Measurements from ENCODE around the gene SEC14L2.

DNA sequence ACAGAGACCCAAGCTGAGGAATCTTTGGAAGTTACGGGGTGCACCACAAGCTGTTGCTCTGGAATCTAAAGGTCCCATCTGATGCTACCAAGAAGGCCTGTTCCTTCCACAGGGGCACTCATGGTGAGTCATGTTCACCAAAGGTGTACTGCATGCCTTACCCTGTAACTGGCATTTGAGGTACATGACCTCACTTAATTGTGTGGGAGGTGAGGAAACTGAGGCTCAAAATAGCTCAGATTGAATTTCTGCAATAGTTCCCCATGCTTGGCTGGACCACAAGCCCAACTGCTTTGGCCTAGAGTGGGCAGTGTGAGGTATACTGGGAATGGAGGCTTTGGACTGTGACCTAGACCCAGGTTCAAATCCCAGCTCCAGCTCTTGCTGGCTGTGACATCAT is 37.0 kb downstream of the SEC14L2 start:
- no peak for TF ChIP-seq FOS (IDR thresholded peaks at IDR 0.05; ENCODE audit: low read depth, low read length)
- TF ChIP-seq, protein P1, sequence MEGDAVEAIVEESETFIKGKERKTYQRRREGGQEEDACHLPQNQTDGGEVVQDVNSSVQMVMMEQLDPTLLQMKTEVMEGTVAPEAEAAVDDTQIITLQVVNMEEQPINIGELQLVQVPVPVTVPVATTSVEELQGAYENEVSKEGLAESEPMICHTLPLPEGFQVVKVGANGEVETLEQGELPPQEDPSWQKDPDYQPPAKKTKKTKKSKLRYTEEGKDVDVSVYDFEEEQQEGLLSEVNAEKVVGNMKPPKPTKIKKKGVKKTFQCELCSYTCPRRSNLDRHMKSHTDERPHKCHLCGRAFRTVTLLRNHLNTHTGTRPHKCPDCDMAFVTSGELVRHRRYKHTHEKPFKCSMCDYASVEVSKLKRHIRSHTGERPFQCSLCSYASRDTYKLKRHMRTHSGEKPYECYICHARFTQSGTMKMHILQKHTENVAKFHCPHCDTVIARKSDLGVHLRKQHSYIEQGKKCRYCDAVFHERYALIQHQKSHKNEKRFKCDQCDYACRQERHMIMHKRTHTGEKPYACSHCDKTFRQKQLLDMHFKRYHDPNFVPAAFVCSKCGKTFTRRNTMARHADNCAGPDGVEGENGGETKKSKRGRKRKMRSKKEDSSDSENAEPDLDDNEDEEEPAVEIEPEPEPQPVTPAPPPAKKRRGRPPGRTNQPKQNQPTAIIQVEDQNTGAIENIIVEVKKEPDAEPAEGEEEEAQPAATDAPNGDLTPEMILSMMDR (conservative IDR thresholded peaks at IDR 0.05; ENCODE audit: low read depth, low read length), result no peak
- TF ChIP-seq POLR2A (IDR thresholded peaks at IDR 0.05; ENCODE audit: low read depth, low read length), result no peak
